HEK293 (cell line): ENCODE results near the gene GJE1.

ENCODE experiments used
- CTCF ChIA-PET: fragments of 350-600 bp; formaldehyde crosslinking; extraction: SDS; loops from one replicate; lab custom pipeline; 2021; ENCODE audit warnings: antibody characterized with exemption; lab: Yijun Ruan, JAX
- POLR2A ChIA-PET: fragments of 300-600 bp; formaldehyde crosslinking; extraction: SDS; loops from one replicate; lab custom pipeline; 2020; ENCODE audit warnings: antibody characterized with exemption, inconsistent platforms; lab: Yijun Ruan, JAX
- H3K27ac ChIP-seq: fragments of 200-500 bp; sonication (Bioruptor generic); 2 replicates; pipeline ENCODE4 v1.5.1; 2014; ENCODE audit warnings: low read depth, low read length, control low read depth, inconsistent platforms; ENCODE audit errors: extremely low read depth
- H3K36me3 ChIP-seq, 2 experiments: fragments of 200-500 bp in 1 of 2; sonication (Bioruptor generic) in 1 of 2; 1 replicate in 1 of 2; 2 replicates in 1 of 2; pipeline ENCODE4 v1.5.1; 2014 to 2017; ENCODE audit warnings: inconsistent platforms in 2 of 2, low read length in 2 of 2; ENCODE audit not compliant: control insufficient read depth in 2 of 2, insufficient read depth in 1 of 2
- H3K4me1 ChIP-seq: fragments of 200-500 bp; sonication (Bioruptor generic); 2 replicates; pipeline ENCODE4 v1.5.1; 2014; ENCODE audit warnings: mild to moderate bottlenecking, low read length, inconsistent platforms; ENCODE audit not compliant: control insufficient read depth, insufficient read depth
- H3K4me3 ChIP-seq: 2 replicates; pipeline ENCODE4 v1.5.1; 2011; ENCODE audit warnings: low read depth, mild to moderate bottlenecking, control low read depth, low read length, moderate library complexity
- H3K9me3 ChIP-seq: fragments of 200-500 bp; sonication (Bioruptor generic); 2 replicates; pipeline ENCODE4 v1.5.1; 2014; ENCODE audit warnings: low read depth, low read length, inconsistent platforms; ENCODE audit not compliant: control insufficient read depth, insufficient read depth
- EGR2 ChIP-seq: fragments of 450-650 bp; formaldehyde crosslinking; IDR thresholded peaks from 2 replicates; pipeline ENCODE4 v1.5.1; 2016; ENCODE audit warnings: low read depth, missing biosample characterization, missing genetic modification characterization
- HOXA7 ChIP-seq: sonication (generic); formaldehyde crosslinking; IDR thresholded peaks from 2 replicates; pipeline ENCODE4 v1.8.1; 2022; ENCODE audit warnings: missing genetic modification reagents, borderline replicate concordance
- KLF10 ChIP-seq: fragments of 450-650 bp; IDR thresholded peaks from 2 replicates; pipeline ENCODE4 v1.5.1; 2018; ENCODE audit warnings: missing biosample characterization, mild to moderate bottlenecking, missing genetic modification characterization
- YY2 ChIP-seq: fragments of 450-650 bp; formaldehyde crosslinking; IDR thresholded peaks from 2 replicates; pipeline ENCODE4 v1.5.1; 2016; ENCODE audit warnings: missing biosample characterization, missing genetic modification characterization
- ZBTB49 ChIP-seq: fragments of 450-650 bp; formaldehyde crosslinking; IDR thresholded peaks from 2 replicates; pipeline ENCODE4 v1.5.1; 2016; ENCODE audit warnings: missing biosample characterization, missing genetic modification characterization, low read depth
- ZEB2 ChIP-seq: fragments of 450-650 bp; formaldehyde crosslinking; IDR thresholded peaks from 2 replicates; pipeline ENCODE4 v1.5.1; 2016; ENCODE audit warnings: missing biosample characterization, missing genetic modification characterization
- ZNF19 ChIP-seq: fragments of 450-650 bp; formaldehyde crosslinking; IDR thresholded peaks from 2 replicates; pipeline ENCODE4; 2016; ENCODE audit warnings: missing biosample characterization, missing genetic modification characterization, low read depth
- ZNF214 ChIP-seq: fragments of 450-650 bp; formaldehyde crosslinking; IDR thresholded peaks from 2 replicates; pipeline ENCODE4 v1.5.1; 2017; ENCODE audit warnings: missing biosample characterization, mild to moderate bottlenecking, missing genetic modification characterization, borderline replicate concordance
- ZNF221 ChIP-seq: fragments of 450-650 bp; formaldehyde crosslinking; IDR thresholded peaks from 2 replicates; pipeline ENCODE4 v1.5.1; 2017; ENCODE audit warnings: missing biosample characterization, missing genetic modification characterization, borderline replicate concordance
- ZNF223 ChIP-seq: fragments of 450-650 bp; formaldehyde crosslinking; IDR thresholded peaks from 2 replicates; pipeline ENCODE4 v1.5.1; 2016; ENCODE audit warnings: missing biosample characterization, missing genetic modification characterization
- ZNF311 ChIP-seq: fragments of 450-650 bp; formaldehyde crosslinking; IDR thresholded peaks from 2 replicates; pipeline ENCODE4 v1.5.1; 2017; ENCODE audit warnings: missing biosample characterization, missing genetic modification characterization, borderline replicate concordance
- ZNF391 ChIP-seq: fragments of 450-650 bp; formaldehyde crosslinking; IDR thresholded peaks from 2 replicates; pipeline ENCODE4 v1.5.1; 2016; ENCODE audit warnings: low read depth, missing biosample characterization, missing genetic modification characterization, borderline replicate concordance
- ZNF488 ChIP-seq: fragments of 450-650 bp; formaldehyde crosslinking; IDR thresholded peaks from 2 replicates; pipeline ENCODE4 v1.5.1; 2016; ENCODE audit warnings: missing biosample characterization, missing genetic modification characterization
- ZNF596 ChIP-seq: fragments of 450-650 bp; IDR thresholded peaks from 2 replicates; pipeline ENCODE4 v1.5.0; 2018; ENCODE audit warnings: missing biosample characterization, mild to moderate bottlenecking, missing genetic modification characterization, moderate library complexity
- ZNF660 ChIP-seq: fragments of 450-650 bp; IDR thresholded peaks from 2 replicates; pipeline ENCODE4 v1.5.1; 2018; ENCODE audit warnings: missing biosample characterization, mild to moderate bottlenecking, missing genetic modification characterization
- TF ChIP-seq, protein P1 (sequence below): fragments of 450-650 bp; formaldehyde crosslinking; IDR thresholded peaks from 2 replicates; pipeline ENCODE4 v1.5.1; 2017; ENCODE audit warnings: missing biosample characterization, missing genetic modification characterization
- TF ChIP-seq, protein P2 (sequence below): fragments of 450-650 bp; formaldehyde crosslinking; IDR thresholded peaks from 2 replicates; pipeline ENCODE4 v1.5.1; 2016; ENCODE audit warnings: missing biosample characterization, missing genetic modification characterization
- TF ChIP-seq, protein P3 (sequence below): fragments of 450-650 bp; formaldehyde crosslinking; IDR thresholded peaks from 2 replicates; pipeline ENCODE4 v1.5.1; 2016; ENCODE audit warnings: missing biosample characterization, missing genetic modification characterization, borderline replicate concordance

The GJE1 gene

DNA sequence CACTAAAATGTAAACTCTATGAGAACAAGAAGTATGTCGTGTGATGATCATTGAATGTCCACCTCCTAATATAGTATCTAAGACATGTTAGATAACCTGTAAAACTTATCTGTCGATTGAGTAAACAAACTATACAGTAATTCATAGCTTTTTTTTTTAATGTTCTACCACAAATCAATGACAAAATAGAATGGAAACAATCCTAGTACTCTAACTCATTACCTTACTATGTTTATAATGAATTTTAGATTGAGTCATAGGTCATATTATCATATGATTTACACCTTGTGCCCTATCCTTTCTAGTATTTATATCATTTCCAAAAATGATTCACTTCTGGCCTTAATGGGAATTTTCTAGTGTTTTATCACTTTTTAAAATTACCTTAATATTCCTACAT is 20.5 kb downstream of the GJE1 start:
- POLR2A ChIA-PET: no interaction called here
- peaks cover 0 to 10% of the 10 kb centered on the region in 2 experiments; a peak in 1 of 3 replicates for H3K36me3 ChIP-seq
- peaks cover 12% of the 10 kb centered on the region; the same call in 1 of the 2 replicates for H3K4me1 ChIP-seq
- TF ChIP-seq, protein P1, sequence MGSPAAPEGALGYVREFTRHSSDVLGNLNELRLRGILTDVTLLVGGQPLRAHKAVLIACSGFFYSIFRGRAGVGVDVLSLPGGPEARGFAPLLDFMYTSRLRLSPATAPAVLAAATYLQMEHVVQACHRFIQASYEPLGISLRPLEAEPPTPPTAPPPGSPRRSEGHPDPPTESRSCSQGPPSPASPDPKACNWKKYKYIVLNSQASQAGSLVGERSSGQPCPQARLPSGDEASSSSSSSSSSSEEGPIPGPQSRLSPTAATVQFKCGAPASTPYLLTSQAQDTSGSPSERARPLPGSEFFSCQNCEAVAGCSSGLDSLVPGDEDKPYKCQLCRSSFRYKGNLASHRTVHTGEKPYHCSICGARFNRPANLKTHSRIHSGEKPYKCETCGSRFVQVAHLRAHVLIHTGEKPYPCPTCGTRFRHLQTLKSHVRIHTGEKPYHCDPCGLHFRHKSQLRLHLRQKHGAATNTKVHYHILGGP (tag by site-specific recombination): peak; percentile 47; the same call in 1 of the 2 replicates
- TF ChIP-seq ZNF391 (tag by site-specific recombination): no peak
- TF ChIP-seq, all 188 proteins: peak for 1
- H3K4me3 ChIP-seq: no peak overlapping the region
- no peak overlapping the region for H3K27ac ChIP-seq
- CTCF ChIA-PET: interaction anchor here (0.6 to 7.5 kb wide), 6 partner anchors 52 to 321 kb away, joined by 3 to 67 read pairs (median 7); no protein-coding TSS in a partner anchor
- H3K9me3 ChIP-seq: no peaks in the 10 kb centered on the region

DNA sequence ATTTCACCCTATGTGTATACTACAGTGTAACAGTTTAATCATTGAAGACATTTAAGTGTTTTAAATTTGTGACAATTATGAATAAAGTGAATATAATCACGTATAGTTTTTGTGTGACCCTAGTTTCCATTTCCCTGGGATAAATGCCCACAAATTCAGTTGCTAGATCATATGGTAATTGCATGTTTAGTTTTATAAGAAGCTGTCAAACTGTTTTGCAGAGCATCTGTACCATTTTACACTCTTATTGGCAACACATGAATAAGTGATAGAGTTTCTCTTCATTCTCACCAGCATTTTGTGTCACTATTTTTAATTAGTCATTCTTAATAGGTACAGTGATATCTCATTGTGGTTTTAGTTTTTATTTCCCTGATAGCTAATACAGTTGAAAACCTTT is 21.6 kb downstream of the GJE1 start:
- no peaks in the 10 kb centered on the region for H3K9me3 ChIP-seq
- POLR2A ChIA-PET: no interaction called here
- no peak overlapping the region for H3K27ac ChIP-seq
- H3K4me3 ChIP-seq: no peak overlapping the region
- CTCF ChIA-PET: interaction anchor here (0.6 to 7.5 kb wide), 15 partner anchors 7 to 539 kb away, joined by 3 to 67 read pairs (median 4); partner anchors contain the start of genes NMBR and VTA1
- H3K4me1 ChIP-seq: peaks cover 9% of the 10 kb centered on the region; the same call in 1 of the 2 replicates
- no peak for TF ChIP-seq ZNF221 (tag by site-specific recombination)
- no peak for TF ChIP-seq KLF10
- no peak for TF ChIP-seq ZEB2
- TF ChIP-seq ZNF596 (tag by site-specific recombination): no peak
- TF ChIP-seq ZNF214 (tag by site-specific recombination): no peak
- TF ChIP-seq ZNF19 (tag by site-specific recombination): no peak
- TF ChIP-seq EGR2 (tag by site-specific recombination): no peak
- H3K36me3 ChIP-seq: peaks cover 0 to under 1% of the 10 kb centered on the region in 2 experiments; a peak in 1 of 3 replicates

DNA sequence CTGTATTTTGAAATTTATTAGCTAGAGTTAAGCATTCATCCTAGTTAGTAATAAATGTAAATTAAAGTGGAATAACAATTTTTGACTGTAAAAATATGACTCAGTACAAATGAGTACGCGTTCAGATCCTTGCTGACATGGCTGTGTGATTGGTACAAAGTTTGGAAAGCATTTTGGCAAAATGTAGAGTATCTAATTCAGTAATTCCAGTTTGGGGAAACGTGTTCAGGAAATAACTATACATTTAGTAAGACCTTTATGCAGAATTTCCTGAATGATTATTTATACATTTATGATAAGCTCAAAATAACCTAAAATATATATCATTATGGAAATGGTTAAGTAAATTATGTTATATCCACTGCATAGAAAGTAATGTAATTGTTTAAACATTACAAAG is 22.4 kb downstream of the GJE1 start:
- Histone ChIP-seq H3K9me3 (no peaks in the 10 kb centered on the region), H3K27ac (no peak overlapping the region), H3K36me3 (no peaks in the 10 kb centered on the region), H3K4me3 (no peak overlapping the region), H3K4me1 (peaks cover 9% of the 10 kb centered on the region; the same call in 1 of the 2 replicates)
- ChIA-PET CTCF (interaction anchor here (0.6 to 7.5 kb wide), 22 partner anchors 8 to 589 kb away, joined by 3 to 67 read pairs (median 8); partner anchors contain the start of genes NMBR and VTA1), POLR2A (no interaction called here)
- TF ChIP-seq ZNF311 (tag by site-specific recombination) (no peak), HOXA7 (no peak), ZNF660 (tag by site-specific recombination) (no peak), ZNF223 (tag by site-specific recombination) (no peak), ZNF488 (tag by site-specific recombination) (no peak), YY2 (tag by site-specific recombination) (no peak), ZBTB49 (tag by site-specific recombination) (no peak)
- TF ChIP-seq, protein P2, sequence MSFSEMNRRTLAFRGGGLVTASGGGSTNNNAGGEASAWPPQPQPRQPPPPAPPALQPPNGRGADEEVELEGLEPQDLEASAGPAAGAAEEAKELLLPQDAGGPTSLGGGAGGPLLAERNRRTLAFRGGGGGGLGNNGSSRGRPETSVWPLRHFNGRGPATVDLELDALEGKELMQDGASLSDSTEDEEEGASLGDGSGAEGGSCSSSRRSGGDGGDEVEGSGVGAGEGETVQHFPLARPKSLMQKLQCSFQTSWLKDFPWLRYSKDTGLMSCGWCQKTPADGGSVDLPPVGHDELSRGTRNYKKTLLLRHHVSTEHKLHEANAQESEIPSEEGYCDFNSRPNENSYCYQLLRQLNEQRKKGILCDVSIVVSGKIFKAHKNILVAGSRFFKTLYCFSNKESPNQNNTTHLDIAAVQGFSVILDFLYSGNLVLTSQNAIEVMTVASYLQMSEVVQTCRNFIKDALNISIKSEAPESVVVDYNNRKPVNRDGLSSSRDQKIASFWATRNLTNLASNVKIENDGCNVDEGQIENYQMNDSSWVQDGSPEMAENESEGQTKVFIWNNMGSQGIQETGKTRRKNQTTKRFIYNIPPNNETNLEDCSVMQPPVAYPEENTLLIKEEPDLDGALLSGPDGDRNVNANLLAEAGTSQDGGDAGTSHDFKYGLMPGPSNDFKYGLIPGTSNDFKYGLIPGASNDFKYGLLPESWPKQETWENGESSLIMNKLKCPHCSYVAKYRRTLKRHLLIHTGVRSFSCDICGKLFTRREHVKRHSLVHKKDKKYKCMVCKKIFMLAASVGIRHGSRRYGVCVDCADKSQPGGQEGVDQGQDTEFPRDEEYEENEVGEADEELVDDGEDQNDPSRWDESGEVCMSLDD (tag by site-specific recombination): no peak
- TF ChIP-seq, protein P3, sequence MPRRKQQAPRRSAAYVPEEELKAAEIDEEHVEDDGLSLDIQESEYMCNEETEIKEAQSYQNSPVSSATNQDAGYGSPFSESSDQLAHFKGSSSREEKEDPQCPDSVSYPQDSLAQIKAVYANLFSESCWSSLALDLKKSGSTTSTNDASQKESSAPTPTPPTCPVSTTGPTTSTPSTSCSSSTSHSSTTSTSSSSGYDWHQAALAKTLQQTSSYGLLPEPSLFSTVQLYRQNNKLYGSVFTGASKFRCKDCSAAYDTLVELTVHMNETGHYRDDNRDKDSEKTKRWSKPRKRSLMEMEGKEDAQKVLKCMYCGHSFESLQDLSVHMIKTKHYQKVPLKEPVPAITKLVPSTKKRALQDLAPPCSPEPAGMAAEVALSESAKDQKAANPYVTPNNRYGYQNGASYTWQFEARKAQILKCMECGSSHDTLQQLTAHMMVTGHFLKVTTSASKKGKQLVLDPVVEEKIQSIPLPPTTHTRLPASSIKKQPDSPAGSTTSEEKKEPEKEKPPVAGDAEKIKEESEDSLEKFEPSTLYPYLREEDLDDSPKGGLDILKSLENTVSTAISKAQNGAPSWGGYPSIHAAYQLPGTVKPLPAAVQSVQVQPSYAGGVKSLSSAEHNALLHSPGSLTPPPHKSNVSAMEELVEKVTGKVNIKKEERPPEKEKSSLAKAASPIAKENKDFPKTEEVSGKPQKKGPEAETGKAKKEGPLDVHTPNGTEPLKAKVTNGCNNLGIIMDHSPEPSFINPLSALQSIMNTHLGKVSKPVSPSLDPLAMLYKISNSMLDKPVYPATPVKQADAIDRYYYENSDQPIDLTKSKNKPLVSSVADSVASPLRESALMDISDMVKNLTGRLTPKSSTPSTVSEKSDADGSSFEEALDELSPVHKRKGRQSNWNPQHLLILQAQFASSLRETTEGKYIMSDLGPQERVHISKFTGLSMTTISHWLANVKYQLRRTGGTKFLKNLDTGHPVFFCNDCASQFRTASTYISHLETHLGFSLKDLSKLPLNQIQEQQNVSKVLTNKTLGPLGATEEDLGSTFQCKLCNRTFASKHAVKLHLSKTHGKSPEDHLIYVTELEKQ (tag by site-specific recombination): no peak
